ENCODE data around the gene THSD4. TPM values are rescaled to one million over a fixed set of nuclear protein-coding genes. Genes with fewer than 3 reads are reported as not detected.

The THSD4 gene
- total RNA-seq, 1 experiment from 2014 or later: 65.4 TPM

DNA sequence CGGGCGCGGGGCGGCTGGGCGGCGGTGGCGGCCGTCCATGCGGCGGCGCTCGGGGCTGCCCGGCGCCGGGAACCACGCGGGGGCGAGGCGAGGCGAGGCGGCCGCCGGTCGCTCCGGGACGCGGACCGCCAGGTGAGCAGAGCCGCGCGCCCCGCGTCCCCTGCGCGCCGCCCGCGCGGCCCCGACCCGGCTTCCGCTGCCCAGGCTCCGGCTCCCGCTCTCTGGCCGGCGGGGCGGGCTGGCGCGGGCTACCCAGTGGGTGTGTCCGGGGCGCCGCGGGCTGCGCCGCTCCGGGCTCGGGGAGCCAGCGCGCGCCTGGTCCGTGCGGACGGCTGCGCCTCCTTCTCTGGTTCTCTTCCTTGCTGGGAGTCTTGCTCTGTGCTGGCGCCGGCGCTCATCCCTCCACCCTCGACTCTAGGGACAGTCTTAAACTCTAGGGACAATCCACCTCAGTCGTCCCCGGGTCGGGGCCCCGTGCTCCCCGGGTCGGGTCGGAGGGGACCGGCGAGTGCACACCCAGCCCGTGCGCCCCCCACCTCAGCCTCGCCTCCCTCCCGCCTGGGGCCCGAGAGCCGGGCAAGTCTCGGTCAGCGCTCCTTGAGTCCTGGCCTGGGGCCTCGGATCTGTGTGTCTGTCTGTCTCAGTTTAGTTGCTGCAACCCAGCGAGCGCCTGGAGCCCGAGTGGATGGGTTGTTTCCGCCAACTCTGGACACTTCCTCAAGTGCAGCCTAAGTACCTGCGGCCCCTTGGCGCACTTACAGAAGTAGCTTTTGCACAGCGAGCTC is 488 bp downstream of the THSD4 start:
- no peaks in the 10 kb centered on the region for H3K36me3 ChIP-seq (ENCODE audit: control insufficient read depth, insufficient read depth, low read length)
- in situ Hi-C loops (cut with HindIII; ENCODE audit: low pct_unique_long_range_greater_than_20kb, low sequenced_read_pairs) (no loop called here), intact Hi-C loops (cut with micrococcal nuclease; ENCODE audit: unreplicated experiment) (loop anchor here (5.0 to 10.0 kb wide), 2 partner anchors 179 to 327 kb away; no protein-coding TSS in a partner anchor)
- ATAC-seq (peak; percentile 75), DNase-seq (ENCODE audit: low read depth, low spot score) (no peak)
- H3K9me3 ChIP-seq (ENCODE audit: control insufficient read depth, insufficient read depth, low read depth, low read length): no peaks in the 10 kb centered on the region
- peak overlapping the region; percentile 72 to 85 for H3K4me3 ChIP-seq (ENCODE audit: low read depth in 2 of 2, low read length in 2 of 2)
- peaks cover 69% of the 10 kb centered on the region for H3K4me1 ChIP-seq (ENCODE audit: control insufficient read depth, insufficient read depth, low read length)
- peak overlapping the region; percentile 98 for H3K27ac ChIP-seq (ENCODE audit: low read length)
- peak; percentile 76; the same call in 1 of the 2 replicates for TF ChIP-seq CTCF (IDR thresholded peaks at IDR 0.05)
- TF ChIP-seq SIN3A (IDR thresholded peaks at IDR 0.05; ENCODE audit: borderline replicate concordance, insufficient read depth, low read depth, low read length): peak; percentile 68; the same call in 1 of the 2 replicates
- no peak for TF ChIP-seq REST (IDR thresholded peaks at IDR 0.05; ENCODE audit: insufficient read depth in 1 of 2, low read depth in 2 of 2, low read length in 1 of 2)
- no TSS peak for BruUV-seq (replicated peaks)
- ChIA-PET CTCF (no interaction called here), POLR2A (interaction anchor here (0.6 kb wide), 1 partner anchor 135 kb away, joined by 3 read pairs; no protein-coding TSS in a partner anchor)
- H3K27me3 ChIP-seq (ENCODE audit: control insufficient read depth, insufficient read depth, low read length): no peaks in the 10 kb centered on the region

DNA sequence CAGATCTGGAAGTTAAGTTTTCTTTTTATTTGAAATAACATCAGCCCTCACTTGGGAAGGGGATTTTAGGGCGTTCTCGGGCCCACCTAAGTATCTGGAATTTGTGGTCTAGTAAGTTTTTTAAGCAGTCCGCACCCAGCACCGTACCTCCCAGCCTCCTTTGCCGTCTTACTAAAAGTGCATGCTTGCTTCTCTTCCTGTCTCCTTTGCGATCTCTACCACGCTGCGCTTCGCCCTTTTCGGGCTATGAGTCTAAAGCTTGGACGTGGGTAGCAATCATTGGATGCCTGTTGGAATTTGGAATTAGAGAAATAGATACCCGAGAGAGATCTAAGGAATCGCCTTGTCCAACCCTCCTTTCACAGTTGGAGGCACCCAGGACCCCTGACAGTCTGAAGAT is 1.1 kb downstream of the THSD4 start:
- Histone ChIP-seq H3K27me3 (ENCODE audit: control insufficient read depth, insufficient read depth, low read length) (no peaks in the 10 kb centered on the region), H3K4me3 (ENCODE audit: low read depth in 2 of 2, low read length in 2 of 2) (peak overlapping the region; percentile 72 to 85), H3K4me1 (ENCODE audit: control insufficient read depth, insufficient read depth, low read length) (peaks cover 63% of the 10 kb centered on the region), H3K27ac (ENCODE audit: low read length) (peak overlapping the region; percentile 98), H3K9me3 (ENCODE audit: control insufficient read depth, insufficient read depth, low read depth, low read length) (no peaks in the 10 kb centered on the region), H3K36me3 (ENCODE audit: control insufficient read depth, insufficient read depth, low read length) (no peaks in the 10 kb centered on the region)
- no peak for TF ChIP-seq TCF7L2 (IDR thresholded peaks at IDR 0.05; ENCODE audit: low read depth, low read length)
- TF ChIP-seq SIN3A (IDR thresholded peaks at IDR 0.05; ENCODE audit: borderline replicate concordance, insufficient read depth, low read depth, low read length): no peak
- no peak for TF ChIP-seq REST (IDR thresholded peaks at IDR 0.05; ENCODE audit: insufficient read depth in 1 of 2, low read depth in 2 of 2, low read length in 1 of 2)
- TF ChIP-seq POLR2AphosphoS5 (IDR thresholded peaks at IDR 0.05; ENCODE audit: low read depth, low read length): no peak
- TF ChIP-seq CTCF (IDR thresholded peaks at IDR 0.05): no peak
- ChIA-PET POLR2A (interaction anchor here (0.6 to 0.7 kb wide), 3 partner anchors 15 to 136 kb away, joined by 3 to 4 read pairs (median 3); no protein-coding TSS in a partner anchor), CTCF (no interaction called here)
- BruUV-seq (replicated peaks): no TSS peak
- intact Hi-C loops (cut with micrococcal nuclease; ENCODE audit: unreplicated experiment): loop anchor here (5.0 to 10.0 kb wide), 2 partner anchors 178 to 326 kb away; no protein-coding TSS in a partner anchor
- DNase-seq (ENCODE audit: low read depth, low spot score): no peak
- in situ Hi-C loops (cut with HindIII; ENCODE audit: low pct_unique_long_range_greater_than_20kb, low sequenced_read_pairs): no loop called here
- no peak for ATAC-seq
